HPDE6-E6E7 (cell line): ENCODE results near the gene PIK3R4.

Experiments
- DNase-seq: peaks from one replicate; pipeline ENCODE4 v3.0.0; 2011; ENCODE audit warnings: missing footprints; ENCODE audit errors: extremely low spot score

Gene PIK3R4

DNA sequence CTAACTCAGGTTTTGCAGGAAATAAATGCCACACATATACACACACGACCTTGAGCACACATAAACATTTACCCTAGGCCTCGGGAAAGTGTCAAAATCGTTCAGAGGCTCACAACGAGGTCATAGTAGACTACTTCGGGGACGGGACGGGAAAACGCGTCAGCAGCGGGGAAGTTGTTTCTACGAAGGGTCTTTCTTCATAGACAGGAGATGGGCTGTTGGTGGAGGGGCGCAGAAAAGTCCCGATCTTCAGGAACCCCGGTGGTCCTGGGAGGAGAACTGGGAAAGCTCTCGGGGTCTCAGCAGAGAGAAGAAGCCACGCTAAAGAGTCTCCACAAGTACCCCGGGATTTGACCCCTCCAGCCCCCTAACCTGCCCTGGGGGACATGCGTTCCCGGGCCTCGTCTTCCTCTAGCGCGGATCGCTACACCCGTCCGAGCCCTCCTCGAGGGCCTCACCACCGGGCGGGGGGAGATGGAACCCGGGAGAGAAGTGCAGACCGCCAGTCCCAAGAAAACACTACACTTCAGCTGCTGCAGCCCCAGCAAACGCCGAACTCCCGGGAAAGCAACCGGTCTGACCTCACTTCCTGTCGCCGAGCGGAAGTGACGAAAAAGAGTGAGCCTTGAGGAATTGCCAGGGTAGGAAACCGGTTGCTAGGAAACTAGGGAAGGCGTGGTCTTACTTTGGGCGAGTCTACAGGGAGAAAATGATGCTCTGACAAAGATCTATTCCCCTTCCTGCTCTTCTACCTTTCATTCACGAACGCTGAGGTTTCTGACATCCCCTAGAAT lies at the start of gene PIK3R4:
Gene PIK3R4, minus strand, starts transcription at position 584 of the 794 bp plus-strand sequence. CDS start 1,611 bp downstream, outside the sequence.
- peak; percentile 87 for DNase-seq

DNA sequence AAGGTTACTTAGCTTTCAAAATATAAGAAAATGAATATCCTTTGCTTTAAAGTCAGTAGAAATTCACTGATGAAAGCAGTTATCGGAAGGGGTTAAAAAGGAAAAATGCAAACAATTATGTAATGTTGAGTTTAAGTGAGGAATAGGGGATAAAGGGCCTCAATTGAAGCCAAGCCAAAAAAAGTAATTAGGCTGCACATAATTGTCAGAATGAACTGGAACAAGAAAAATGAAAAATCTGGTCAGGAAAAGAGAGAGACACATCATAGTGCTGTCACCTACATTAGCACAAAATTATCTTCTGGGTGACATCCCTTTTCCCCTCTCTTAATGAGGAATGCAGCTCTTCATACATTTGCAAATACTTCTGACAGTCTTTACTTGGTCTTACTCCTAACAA lies 48.8 kb upstream of the PIK3R4 start:
- DNase-seq, result no peak

DNA sequence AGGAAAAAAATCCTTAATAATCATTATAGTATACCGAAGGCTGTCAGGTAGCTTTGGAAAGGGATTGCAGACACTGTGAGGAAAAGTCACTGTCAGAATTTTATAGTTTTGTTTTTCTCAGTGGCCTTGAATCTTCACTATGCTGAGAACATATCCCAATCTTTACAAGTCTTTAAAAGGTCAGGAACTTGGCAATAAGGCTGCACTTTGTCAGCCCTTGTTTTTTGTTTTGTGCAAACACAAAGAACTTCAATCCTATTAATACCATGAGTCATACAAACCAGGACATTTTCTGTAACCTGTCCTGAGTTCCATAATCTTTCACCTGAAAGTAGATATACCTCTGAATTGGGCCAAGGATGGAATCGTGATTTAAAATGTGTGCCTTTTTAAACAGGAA lies 45.6 kb upstream of the PIK3R4 start:
- no peak for DNase-seq

DNA sequence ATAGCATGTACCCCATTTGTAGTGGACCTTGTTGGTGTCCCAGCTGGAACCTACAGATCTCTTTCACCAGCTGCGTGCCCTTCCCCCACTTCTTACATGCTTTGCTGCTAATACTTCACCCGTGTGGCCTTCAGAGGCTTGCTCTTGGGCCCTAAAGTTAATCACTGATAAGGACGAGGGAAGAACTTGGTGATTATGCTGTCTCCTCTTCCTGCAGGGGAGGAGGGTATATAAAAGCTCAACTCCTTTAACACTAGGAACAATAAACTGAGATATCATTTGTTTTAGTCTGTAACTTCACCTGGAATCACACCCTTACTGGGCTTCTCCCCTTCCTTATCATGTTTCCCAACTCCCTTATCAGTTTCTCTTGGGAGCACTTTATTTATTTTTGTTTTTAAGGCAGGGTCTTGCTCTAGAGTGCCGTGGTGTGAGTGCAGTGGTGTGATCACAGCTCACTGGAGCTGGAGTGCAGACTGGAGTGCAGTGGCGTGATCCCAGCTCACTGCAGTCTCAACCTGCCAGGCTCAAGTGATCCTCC lies 43.2 kb upstream of the PIK3R4 start:
- DNase-seq, result no peak

DNA sequence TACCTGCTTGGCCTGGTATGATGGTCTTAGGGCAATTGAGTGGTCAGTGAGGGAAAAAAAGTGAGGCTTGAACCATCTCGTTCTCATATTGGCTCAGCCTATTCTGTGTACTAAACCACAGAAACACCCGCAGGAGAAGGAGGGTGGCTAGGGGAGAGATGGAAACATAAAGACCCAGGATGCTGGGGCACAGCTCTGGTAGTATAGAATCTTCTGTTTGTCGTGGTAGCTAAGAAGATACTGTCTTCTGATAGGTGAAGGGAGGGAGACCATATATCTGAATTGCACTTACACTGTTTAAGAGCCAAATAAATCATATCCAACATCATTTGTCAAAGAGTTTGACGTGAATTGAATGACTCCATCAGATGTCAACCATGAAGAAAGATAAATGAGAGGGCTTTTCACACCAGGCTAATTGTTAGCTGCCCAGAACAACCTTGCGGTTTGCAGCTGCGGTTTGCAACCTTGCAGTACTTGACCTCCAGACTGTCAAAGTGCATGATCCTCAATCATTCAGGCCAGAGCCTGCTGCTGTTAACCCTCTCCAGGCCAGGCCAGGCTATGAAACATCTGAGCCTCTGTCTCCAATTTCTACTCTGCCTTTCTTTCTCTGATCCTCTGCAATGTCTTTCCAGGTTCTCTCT lies 40.9 kb upstream of the PIK3R4 start:
- no peak for DNase-seq

DNA sequence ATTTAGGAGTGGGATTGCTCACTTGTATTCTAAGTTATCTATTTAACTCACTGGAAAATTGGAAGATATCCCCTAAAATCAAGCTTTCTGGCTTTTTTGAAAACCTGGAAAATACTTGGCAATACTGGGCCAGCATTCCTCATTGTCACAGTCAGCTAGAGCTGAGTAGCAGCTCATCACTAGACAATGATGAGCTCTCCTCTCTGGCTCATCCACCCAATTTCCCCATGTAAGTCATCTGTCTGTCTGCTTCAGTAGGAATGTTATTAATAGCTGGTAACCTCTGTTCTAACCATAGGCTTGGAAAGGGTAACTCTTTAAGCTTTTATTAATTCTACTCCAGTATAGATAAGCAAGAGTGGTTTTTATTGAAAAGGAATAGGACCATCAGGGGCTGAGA lies 39.7 kb upstream of the PIK3R4 start:
- no peak for DNase-seq

DNA sequence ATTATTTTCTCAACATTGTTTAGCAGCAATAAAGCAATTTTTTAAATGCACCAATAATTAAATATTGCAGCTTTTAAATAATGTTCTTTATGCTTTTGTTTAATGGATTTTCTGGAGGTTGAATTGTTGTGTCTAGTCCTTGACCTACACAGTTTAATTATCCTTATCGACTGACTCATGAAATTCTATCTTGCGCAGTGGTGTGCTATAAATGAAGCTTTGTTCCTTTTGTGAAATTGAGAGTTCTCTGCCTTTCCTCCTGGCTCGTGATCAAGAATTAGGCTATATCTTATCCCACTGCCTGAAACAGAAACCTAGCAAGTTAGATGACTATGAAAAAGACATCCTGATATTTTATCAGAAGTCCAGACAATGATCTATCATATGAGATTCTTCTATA lies 37.0 kb upstream of the PIK3R4 start:
- no peak for DNase-seq

DNA sequence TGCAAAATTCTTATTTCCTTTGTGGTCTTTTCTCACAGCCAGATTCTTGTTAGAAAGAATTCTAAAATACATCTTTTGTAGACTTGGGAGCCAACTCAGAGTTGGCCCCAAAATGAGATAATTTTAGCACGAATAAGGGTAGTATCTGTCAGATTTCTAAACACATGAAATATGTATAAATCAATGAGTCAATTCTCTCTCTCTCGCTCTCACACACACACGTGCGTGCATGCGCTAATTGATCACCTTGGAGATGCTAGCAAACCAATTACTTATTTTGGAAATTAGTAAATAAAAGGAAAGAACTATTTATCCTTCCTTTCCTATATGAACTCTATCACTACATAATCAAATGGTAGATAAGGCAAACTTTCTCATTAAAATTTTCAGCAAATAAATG lies 32.9 kb upstream of the PIK3R4 start:
- no peak for DNase-seq

DNA sequence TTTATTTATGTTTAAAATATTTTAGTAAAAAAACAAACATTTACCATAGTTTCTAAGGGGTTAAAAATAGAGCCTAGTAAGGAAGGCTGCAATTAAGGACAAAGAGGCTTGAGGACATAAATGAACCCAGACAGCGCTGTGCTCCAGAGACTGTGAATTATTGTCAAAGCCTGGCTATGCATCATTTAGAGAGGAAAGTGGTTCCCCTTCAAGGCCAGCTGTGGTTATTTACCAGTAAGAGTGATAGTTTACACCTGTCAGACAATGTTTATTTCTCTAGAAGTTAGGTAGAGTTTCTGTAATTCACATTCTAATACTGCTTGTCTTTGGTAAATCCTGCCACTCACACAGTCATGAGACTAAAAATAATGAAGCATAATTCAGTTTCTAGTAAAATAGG lies 32.4 kb upstream of the PIK3R4 start:
- DNase-seq, result no peak

DNA sequence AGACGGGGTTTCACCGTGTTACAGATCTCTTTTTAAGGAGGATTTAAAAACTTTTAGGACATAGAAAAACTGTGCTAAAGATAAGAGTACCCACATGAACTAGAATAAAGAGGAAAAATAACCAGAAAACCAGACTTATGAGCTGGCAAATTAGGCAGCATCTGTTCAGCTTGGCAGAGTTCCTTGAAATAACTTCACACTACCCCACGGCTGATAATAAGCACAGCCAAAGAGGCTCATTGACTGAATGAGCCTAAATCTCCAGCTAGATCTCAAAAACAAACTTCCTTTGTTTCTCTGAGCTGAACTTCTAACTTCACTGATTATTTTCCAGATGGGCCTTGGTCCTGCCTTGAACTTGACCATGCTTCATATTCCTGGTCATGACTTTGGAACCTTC lies 26.7 kb upstream of the PIK3R4 start:
- no peak for DNase-seq

DNA sequence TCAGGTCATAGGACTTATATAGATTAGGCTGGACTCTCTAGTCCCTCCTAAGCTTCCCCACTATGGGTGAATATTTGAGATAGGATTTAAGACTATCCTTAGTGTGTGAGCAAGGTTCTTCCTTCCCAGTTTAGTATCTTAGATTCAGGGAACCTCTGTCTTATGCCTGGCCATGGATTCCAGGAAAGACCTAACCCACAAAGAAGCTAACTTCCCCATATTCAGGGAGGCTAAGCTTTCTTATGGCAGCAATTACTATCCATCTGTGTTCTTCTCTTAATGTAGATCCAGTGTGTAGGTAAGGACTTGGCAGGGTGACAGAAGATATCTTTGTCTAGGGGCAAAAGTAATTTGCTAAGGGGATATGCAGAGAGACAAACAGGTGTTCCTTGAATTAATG lies 25.5 kb upstream of the PIK3R4 start:
- DNase-seq, result no peak

DNA sequence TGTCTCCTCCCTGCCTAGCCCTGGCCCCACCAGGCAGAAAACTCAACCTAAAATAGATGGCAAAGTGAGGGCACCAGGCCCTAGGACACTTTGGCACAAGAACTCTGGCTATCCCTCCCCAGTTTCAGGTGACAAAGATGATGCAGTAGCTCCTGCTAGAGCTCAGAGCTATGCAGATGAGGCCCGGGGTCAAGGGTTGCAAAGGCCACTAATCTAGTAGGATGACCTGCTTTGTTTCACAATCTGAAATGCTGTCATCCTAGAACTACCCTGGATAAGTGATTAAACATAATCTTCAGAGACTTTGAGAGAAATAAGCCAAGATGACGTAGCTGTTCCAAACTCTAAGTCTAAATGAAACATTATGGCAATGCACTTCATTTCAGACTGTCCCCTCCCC lies 24.0 kb upstream of the PIK3R4 start:
- no peak for DNase-seq

DNA sequence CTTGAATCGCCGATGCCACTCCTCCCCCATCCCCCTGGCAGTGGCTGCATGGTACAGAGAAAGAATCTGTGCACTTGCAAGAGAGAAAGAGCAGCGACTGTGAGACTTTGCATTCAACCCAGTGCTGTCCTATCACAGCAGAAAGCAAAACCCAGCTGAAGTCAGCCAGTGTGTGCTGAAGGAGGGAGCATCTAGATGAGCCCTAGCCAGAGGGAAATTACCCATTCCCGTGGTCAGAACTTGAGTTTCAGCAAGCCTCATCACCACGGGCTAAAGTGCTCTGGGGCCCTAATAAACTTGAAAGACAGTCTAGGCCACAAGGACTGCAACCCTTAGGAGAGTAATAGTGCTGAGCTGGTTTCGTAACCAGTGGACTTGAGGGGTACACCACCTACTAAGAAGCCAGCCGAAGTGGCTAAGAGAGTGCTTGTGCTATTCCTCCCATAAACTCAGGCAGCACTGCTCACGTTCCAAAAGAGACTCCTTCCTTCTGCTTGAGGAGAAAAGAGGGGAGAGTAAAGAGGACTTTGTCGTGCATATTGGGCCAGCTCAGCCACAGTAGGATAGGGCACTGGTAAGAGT lies 15.2 kb upstream of the PIK3R4 start:
- DNase-seq, result no peak

DNA sequence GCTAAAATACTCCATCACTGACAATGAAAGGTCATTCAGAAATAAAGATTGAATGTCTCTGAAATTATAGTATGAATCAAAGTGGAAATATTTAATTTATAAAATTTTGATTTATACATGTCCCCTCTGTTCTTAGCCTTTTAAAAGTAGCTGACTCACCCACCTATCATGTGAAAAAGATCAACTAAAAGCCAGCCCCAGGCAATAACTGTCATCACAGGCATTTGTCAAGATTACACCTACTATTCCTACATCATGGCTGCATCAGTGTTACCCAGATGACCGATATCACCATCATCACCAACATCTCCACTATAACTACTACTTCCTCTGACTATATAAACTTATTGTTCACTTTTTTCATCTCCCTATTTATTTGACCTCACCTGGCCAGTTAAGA lies 14.3 kb upstream of the PIK3R4 start:
- peak; percentile 57 for DNase-seq

DNA sequence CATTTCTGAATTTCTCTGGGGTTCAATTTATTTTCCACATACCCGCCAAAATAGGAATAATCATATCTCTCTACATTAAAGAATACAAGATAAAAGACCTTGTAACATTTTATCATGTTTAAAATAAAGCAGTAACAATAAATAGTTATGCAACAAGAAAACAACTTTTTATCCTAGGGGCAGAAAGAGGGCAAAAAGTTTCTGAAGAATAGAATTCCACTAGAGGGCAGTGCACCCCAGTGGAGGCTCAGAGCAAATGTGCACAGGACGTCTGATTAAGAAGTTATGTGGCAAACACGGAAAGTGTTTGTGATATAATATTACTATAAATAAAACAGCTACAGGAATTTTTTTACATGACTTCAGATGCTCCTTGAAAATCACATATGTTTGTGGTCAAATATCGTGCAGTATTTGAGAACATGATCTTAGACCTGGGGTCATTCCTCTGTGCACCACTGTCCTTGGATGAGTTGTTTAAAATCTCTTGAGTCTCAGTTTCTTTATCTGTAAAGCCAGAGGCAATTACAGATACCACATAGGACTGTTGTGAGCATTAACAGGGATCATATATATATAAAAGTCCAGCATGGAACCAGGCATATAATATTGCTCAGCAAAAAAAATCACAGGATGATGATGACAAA lies 13.2 kb upstream of the PIK3R4 start:
- DNase-seq, result peak; percentile 33

DNA sequence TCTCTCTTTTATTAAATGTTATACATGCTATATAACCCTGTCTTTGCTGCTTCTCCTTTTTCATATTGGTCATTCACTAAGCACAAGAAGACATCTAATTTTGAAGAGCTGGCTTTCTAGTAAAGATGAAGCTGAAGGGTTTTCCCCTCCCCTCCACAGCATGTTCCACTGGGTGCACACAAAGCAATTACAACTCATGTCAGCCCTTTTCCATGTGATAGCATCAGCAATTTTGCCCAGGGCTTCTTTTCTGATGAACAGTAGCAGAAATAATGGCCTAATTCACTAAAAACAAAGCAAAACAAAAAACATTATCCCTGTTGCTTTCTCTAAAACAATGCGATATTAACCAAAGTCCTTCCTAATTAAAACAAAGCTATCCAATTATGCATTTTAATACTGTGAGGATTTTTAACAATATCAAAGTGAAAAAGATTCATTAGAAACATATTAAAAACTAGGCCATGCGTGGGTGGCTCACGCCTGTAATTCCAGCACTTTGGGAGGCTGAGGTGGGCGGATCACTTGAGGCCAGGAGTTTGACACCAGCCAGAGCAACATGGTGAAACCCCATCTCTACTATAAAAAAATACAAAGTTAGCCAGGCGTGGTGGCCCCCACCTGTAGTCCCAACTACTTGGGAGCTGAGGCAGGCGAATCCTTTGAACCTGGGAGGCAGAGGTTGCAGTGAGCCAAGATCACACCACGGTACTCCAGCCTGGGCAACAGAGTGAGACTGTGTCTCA lies 12.2 kb upstream of the PIK3R4 start:
- DNase-seq, result no peak

DNA sequence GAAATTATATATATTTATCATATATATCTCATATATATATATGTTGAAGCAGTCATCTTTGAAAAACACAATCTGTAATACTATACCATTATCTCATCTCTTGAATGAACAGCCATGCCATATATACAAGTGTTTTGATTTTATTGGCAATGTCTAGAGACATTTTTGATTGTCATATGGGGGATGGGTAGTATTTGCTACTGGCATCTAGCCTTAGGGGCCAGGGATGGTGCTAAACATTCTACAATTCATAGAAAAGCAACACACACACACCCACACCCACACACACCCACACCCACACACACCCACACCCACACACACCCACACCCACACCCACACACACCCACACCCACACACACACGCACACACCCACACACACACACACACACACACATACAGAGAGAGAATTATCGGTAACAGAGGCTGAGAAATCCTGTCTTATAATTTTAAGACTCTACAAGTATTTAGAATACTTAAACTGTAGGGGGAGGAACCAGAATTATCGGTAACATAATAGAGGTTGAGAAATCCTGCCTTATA lies 11.1 kb upstream of the PIK3R4 start:
- DNase-seq, result no peak

DNA sequence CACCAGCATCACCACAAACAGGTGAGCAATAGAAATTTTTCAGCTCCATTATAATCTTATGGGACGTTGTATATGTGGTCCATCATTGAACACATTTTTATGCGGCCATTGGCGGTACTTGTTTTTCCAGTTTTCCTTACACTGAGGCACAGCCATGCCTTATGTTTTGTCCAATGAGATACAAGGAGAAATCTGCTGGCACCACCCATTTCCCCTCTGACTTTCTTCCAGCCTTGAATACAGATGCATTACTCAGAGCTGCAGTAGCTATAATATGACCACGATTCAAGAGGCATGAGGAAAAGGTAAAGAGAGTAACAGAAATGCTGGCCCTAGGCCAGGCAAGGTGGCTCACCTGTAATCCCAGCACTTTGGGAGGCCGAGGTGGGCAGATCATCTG lies 9.0 kb upstream of the PIK3R4 start:
- peak; percentile 74 for DNase-seq

DNA sequence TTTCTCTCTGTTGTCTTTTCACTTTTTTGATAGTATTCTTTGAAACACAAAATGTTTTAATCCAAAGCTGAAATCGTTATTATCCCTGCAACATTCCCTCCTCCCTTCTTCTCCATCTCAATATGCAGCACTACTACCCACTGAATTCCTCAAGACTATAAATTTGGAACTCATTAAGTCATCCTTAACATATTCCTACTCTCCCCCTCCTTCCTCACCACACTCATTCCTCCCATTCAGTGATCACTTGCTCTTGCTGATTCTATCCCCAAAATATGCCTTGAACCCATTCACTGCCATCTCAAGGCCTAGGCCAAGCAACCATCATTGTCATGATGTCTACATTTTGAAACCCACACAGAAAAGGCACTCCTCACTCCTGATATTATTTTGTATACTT lies 2.4 kb upstream of the PIK3R4 start:
- DNase-seq, result no peak

DNA sequence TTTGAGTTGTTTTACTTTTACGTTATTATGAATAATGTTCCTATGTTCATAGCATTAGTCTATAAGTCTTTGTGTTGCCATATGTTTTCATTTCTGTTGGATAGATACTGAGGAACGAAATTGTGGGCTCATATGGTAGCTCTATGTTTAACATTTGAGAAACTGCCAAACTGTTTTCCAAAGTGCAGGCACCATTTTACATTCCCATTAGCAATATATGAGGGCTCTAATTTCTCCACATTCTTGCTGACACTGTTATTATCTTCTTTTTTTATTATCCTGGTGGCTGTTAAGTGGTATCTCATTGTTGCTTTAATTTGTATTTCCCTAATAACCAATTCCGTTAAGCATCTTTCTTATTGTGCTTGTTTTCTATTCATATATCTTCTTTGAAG lies 1.8 kb upstream of the PIK3R4 start:
- no peak for DNase-seq

DNA sequence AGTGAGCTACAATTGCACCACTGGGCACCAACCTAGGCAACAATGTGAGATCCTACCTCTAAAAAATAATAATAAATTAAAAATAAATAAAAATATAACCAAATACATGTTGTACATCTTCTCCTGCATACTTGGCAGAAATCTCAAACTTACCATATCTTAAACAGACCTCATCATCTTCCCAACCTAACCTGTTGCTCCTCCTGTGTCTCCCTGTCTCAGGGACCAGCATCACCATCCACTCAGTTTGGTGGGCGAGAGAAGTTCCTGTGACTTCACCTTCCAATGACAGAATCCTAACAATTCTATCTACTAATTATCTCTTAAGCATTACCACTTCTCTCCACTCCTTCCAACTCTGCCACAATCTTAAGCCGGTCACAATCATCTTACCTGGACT lies 3.3 kb downstream of the PIK3R4 start:
- no peak for DNase-seq
